Cardiac muscle cell (in vitro differentiated cells and primary cell): Measurements from ENCODE around the gene IKZF2. TPM values are rescaled to one million over a fixed set of nuclear protein-coding genes. Genes with fewer than 3 reads are reported as not detected.

Experiments
- DNase-seq, 2 donors: peaks; one replicate each; pipeline versions ENCODE4 v3.0.0 to v3.0.0-alpha.2; 2010 to 2017; ENCODE audit warnings: low read depth in 1 of 2, low spot score in 1 of 2
- H3K27ac ChIP-seq: fragments of 200-600 bp; sonication (generic); 2 replicates; pipeline ENCODE4 v1.5.1; 2016
- H3K27me3 ChIP-seq: fragments of 200-600 bp; sonication (generic); 2 replicates; pipeline ENCODE4 v1.6.0; 2016; ENCODE audit warnings: control low read depth
- H3K36me3 ChIP-seq: fragments of 200-600 bp; sonication (generic); 2 replicates; pipeline ENCODE4 v1.5.1; 2016; ENCODE audit warnings: control low read depth
- H3K4me1 ChIP-seq: fragments of 200-600 bp; sonication (generic); 2 replicates; pipeline ENCODE4 v1.8.1; 2017; ENCODE audit warnings: low read depth, mild to moderate bottlenecking, mixed run types
- H3K4me3 ChIP-seq: fragments of 200-600 bp; sonication (generic); 2 replicates; pipeline ENCODE4 v1.5.1; 2016; ENCODE audit warnings: mild to moderate bottlenecking
- H3K9me3 ChIP-seq: fragments of 200-600 bp; sonication (generic); 2 replicates; pipeline ENCODE4 v1.5.1; 2017; ENCODE audit warnings: low read depth, mild to moderate bottlenecking, control low read depth
- polyA plus RNA-seq: library from polyadenylated mRNA; unstranded; fragments of >200 nt; fragmentation: Nextera tagmentation; extraction: Ambion mirVana; gene quantifications from 2 replicates; pipeline ENCODE4 v1.2.1, GENCODE V29; 2016
- total RNA-seq: library from RNA; depleted of rRNA; stranded (reverse); fragments of >200 nt; gene quantifications from 2 replicates; pipeline ENCODE4 v1.2.3, GENCODE V29; 2016
- TF ChIP-seq, protein P1 (sequence below): IDR thresholded peaks from 2 replicates; pipeline ENCODE4 v1.5.1; 2012; ENCODE audit warnings: low read depth, mild to moderate bottlenecking, low read length

The IKZF2 gene
- total and polyA plus RNA-seq, 2 experiments from 2014 or later: 3.1 to 10.8 TPM

DNA sequence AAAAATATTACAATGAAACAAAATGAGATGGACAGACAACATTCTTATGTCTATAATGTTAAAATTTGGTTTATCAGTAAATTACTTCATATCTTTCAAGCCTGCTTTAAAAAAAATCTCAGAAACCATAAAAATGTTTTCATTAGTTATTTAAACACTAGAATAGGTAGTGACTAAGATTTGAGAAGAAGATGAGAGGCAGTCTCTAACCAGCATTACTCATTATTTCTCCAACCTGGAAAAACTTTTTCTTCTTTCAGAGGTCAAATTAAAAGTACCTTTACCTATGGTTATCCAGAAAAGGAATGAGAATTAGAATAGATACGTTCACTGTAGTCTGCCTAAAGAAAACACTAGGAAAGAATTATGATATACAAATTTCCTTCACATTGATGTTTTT lies 50.3 kb downstream of the IKZF2 start:
- Histone ChIP-seq H3K36me3 (no peaks in the 10 kb centered on the region), H3K4me1 (peaks cover 17% of the 10 kb centered on the region), H3K4me3 (no peak overlapping the region), H3K27ac (no peak overlapping the region), H3K9me3 (no peaks in the 10 kb centered on the region), H3K27me3 (no peaks in the 10 kb centered on the region)
- DNase-seq: no peak
- TF ChIP-seq, protein P1, sequence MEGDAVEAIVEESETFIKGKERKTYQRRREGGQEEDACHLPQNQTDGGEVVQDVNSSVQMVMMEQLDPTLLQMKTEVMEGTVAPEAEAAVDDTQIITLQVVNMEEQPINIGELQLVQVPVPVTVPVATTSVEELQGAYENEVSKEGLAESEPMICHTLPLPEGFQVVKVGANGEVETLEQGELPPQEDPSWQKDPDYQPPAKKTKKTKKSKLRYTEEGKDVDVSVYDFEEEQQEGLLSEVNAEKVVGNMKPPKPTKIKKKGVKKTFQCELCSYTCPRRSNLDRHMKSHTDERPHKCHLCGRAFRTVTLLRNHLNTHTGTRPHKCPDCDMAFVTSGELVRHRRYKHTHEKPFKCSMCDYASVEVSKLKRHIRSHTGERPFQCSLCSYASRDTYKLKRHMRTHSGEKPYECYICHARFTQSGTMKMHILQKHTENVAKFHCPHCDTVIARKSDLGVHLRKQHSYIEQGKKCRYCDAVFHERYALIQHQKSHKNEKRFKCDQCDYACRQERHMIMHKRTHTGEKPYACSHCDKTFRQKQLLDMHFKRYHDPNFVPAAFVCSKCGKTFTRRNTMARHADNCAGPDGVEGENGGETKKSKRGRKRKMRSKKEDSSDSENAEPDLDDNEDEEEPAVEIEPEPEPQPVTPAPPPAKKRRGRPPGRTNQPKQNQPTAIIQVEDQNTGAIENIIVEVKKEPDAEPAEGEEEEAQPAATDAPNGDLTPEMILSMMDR: no peak

GRCh38 chr2:213098612-213099011 lies 52.8 kb downstream of the IKZF2 start:
- Histone ChIP-seq H3K27me3 (no peaks in the 10 kb centered on the region), H3K36me3 (no peaks in the 10 kb centered on the region), H3K9me3 (no peaks in the 10 kb centered on the region), H3K4me3 (no peak overlapping the region), H3K4me1 (peaks cover 6% of the 10 kb centered on the region), H3K27ac (peak overlapping the region; percentile 7)
- peak in 1 of 2 donors; percentile 37 for DNase-seq
- TF ChIP-seq, protein P1: no peak

- TF ChIP-seq, protein P1: no peak
- Histone ChIP-seq H3K27me3 (no peaks in the 10 kb centered on the region), H3K4me1 (no peaks in the 10 kb centered on the region), H3K36me3 (no peaks in the 10 kb centered on the region), H3K27ac (no peak overlapping the region), H3K9me3 (no peaks in the 10 kb centered on the region), H3K4me3 (no peak overlapping the region)
- DNase-seq: no peak
Measured at GRCh38 chr2:213091765-213092164, 59.6 kb downstream of the IKZF2 start.

- no peak for DNase-seq
- H3K27me3 ChIP-seq: no peaks in the 10 kb centered on the region
- peaks cover 6% of the 10 kb centered on the region for H3K4me1 ChIP-seq
- no peaks in the 10 kb centered on the region for H3K36me3 ChIP-seq
- H3K4me3 ChIP-seq: no peak overlapping the region
- TF ChIP-seq, protein P1: no peak
- no peaks in the 10 kb centered on the region for H3K9me3 ChIP-seq
- H3K27ac ChIP-seq: no peak overlapping the region
Measured at GRCh38 chr2:213090772-213091171, 60.6 kb downstream of the IKZF2 start.

GRCh38 chr2:213089438-213089837 lies 62.0 kb downstream of the IKZF2 start:
- Histone ChIP-seq H3K27me3 (no peaks in the 10 kb centered on the region), H3K27ac (no peak overlapping the region)
- TF ChIP-seq, protein P1: no peak

DNA sequence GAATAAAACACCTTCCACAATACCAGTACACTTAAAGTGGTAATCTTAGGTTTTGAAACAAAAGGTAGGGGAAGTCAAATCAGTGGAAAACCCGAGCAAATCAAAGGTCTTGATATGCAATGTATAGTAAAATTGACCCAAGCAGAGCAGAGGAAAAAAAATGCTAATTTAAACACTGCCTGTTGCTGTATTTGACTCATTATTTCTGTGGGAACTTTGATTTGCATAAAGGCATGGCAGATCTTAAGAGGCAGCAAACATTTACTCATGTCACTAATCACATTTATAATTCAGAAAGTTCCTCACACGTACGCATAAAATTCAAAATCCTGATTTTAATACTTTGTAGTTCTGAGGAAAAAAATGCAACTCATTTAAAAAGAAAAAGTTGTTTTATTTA lies 64.4 kb downstream of the IKZF2 start:
- H3K27ac ChIP-seq: peak overlapping the region; percentile 84
- no peaks in the 10 kb centered on the region for H3K9me3 ChIP-seq
- H3K27me3 ChIP-seq: no peaks in the 10 kb centered on the region
- no peaks in the 10 kb centered on the region for H3K36me3 ChIP-seq
- TF ChIP-seq, protein P1: no peak
- DNase-seq: no peak
- H3K4me1 ChIP-seq: peaks cover 12% of the 10 kb centered on the region
- no peak overlapping the region for H3K4me3 ChIP-seq

More at GRCh38 chr2:213089438-213089837, 62.0 kb downstream of the IKZF2 start:
- Histone ChIP-seq H3K4me1 (peaks cover 12% of the 10 kb centered on the region), H3K36me3 (no peaks in the 10 kb centered on the region), H3K4me3 (no peak overlapping the region), H3K9me3 (no peaks in the 10 kb centered on the region)
- DNase-seq: no peak
